ENCODE measurements around the gene MGST1.
"Not testable (repeated sequence)": the region's sequence is repeated elsewhere in the genome, so short reads cannot be mapped to it uniquely, and the experiment has no call there.

Gene MGST1

DNA sequence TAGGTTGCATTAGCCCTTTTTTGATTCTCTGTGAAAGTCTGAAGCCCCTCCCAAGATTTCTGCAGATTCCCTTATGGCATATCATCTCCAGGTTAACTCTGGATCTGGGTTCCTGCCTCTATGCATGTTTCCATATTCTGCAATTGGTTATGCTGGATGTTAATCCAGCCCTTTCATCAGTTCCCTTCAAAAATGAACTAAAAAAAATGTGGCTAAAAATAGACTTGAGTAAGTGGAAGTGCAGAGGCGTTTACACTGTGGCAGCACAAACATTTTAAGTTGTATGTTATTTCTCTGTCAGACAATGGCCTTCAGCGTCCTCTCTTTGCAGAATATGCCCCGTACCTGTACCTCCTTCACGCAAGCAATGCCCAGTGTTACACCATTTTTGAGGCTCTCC is 11.4 kb downstream of the MGST1 start:
- no peak for DNase-seq

DNA sequence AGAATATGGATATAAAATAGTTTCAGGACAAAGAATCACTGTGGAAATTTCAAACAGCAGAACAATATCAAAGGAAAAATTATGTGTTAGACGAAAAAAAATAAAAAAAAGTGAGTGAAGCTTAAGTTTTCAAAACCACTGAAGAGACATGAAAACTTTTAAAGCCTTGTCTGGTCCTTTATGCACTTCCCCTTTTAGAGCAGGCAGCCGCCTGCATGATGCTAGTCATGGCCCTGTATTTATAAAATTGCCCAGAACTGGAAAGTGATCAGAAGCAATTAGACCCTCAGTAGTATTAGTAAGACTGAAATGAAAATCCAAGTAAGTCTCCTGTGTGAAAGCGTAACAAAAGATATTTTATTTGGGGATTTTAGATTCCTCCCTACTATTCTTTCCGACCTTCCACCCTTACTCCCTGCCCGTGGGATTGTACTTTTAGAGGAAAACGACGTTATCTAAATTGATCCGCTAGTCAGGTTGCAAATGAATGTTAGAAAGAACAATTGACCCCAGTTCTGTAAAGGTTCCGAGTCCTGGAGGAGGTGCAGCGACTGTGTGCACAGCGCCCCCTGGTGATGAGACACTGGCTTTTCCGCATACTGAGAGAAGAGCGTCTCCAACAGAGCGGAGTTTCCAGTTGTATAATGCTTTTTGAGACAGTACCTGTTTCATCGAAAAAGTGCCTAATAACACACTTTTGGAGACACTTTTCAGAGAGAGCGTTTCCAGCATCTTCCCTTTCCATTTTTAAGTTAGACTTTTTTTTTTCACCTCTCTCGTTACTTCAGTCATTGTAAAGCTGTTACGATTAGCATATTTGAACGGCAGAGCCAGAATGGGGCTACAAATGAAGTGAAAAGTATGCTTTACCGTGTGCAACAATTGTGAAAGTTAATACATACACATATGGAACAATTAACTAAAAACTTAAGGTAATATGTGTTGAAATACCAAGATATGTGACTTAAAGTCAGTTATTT is 12.4 kb downstream of the MGST1 start:
- peak; percentile 70 for DNase-seq

DNA sequence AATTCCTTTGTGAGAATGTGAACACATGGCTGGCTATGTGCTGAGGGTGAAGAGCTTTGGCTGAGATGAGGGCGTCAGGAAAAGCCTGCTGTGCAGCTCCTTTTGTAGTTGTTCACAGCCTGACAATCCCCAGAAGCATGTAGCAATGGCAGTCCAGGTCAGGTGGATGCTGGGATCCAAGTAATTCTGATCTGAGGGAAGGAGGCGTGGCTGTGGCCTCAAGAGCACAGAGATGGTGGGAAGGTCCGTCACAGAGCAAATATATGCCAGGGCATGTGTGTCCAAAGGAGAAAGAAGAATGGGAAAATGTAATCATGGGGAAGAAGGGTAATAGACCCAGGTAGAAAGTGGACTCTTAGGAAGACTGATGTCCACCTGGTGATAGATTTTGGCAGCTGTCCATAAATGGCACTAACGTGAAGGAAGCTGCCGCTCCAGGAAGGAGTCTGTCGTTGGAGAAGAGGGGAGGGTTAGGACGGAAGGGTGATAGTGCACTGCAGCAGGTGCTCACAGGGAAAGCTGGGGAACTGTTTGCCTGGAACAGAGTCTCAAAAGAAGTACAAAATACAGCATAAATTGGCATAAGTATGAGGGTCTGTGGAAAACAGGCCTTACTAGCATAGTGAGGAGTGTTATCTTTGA is 13.8 kb downstream of the MGST1 start:
- no peak for DNase-seq

DNA sequence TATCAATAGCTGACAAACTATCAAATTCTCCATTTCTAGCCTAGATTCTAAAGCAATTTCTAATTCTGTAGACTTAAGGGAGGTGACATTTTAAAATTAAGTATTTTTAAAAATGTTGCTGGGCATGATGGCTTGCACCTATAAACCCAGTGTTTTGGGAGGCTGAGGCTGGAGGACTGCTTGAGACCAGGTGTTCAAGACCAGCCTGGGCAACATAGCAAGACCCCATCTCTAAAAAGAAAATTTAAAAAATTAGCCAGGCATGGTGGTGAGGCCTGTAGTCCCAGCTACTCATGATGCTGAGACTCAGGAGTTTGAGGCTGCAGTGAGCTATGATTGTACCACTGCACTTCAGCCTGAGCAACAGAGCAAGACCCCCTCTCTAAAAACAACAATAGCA is 15.1 kb downstream of the MGST1 start:
- DNase-seq: no peak

DNA sequence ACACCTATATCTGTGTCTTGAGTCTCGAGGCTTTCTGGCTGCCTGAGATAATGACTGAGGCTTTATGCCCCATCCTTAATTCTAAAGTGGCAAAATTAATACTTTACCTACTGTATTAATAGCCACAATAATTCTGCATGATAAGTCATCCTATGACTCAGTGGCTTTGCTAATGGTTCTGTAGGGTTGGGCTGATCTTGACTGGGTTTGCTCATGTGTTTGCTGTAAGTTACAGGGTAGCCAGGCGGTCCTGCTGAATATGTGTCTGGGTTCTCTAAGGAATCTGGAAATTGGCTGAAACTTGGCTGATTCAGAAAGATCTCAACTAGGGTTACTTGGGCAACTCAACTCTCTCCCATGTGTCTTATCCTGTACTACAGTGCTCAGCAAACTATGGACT is 21.7 kb downstream of the MGST1 start:
- no peak for DNase-seq

DNA sequence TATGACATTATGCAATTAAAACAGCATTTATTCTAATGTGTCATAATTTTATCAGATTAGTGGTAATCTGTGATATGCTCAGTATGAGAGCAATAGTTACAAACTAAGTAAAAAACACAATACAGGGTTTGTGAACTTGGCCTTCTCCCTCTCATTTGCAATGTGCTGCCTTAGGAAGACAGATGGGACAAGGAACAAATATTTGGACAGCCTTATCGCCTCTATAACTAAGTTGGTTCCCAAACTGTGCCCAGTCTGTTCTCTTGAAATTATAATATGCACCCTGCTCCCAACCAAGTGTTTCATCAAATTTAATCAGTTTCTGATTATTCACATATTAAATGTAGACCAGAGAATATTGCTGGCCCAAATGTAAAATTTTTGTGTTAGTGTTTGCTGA is 22.7 kb downstream of the MGST1 start:
- DNase-seq: no peak

DNA sequence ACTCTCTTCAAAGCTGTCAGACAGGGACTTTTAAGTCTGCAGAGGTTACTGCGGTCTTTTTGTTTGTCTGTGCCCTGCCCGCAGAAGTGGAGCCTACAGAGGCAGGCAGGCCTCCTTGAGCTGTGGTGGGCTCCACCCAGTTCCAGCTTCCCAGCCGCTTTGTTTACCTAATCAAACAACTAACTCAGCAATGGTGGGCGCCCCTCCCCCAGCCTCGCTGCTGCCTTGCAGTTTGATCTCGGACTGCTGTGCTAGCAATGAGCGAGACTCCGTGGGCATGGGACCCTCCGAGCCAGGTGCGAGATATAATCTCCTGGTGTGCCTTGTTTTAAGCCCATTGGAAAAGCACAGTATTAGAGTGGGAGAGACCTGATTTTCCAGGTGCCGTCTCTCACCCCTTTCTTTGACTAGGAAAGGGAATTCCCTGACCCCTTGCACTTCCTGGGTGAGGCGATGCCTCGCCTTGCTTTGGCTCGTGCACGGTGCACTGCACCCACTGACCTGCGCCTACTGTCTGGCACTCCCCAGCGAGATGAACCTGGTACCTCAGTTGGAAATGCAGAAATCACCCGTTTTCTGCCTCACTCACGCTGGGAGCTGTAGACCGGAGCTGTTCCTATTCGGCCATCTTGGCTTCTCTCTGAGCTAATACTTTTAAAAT is 35.3 kb downstream of the MGST1 start:
- DNase-seq: not testable (repeated sequence)

DNA sequence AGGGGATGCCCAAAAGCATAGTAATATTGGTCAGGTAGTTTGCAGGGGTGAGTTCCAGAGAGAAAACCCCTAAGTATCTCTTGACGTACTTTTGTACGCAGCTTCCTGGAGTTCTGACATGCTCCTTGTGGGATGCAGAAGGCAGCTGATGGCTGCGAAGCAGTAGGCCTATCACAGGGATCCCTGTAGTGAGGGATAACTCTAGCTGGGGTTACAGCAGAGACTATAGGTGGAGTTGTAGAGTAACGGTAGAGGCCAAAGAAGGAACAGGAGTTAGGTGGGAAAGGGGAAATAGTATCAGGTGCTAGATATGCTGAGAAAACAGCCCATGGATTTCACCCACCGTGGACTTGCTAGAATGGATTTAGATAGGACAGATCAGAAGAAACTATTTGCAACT is 37.3 kb downstream of the MGST1 start:
- no peak for DNase-seq

DNA sequence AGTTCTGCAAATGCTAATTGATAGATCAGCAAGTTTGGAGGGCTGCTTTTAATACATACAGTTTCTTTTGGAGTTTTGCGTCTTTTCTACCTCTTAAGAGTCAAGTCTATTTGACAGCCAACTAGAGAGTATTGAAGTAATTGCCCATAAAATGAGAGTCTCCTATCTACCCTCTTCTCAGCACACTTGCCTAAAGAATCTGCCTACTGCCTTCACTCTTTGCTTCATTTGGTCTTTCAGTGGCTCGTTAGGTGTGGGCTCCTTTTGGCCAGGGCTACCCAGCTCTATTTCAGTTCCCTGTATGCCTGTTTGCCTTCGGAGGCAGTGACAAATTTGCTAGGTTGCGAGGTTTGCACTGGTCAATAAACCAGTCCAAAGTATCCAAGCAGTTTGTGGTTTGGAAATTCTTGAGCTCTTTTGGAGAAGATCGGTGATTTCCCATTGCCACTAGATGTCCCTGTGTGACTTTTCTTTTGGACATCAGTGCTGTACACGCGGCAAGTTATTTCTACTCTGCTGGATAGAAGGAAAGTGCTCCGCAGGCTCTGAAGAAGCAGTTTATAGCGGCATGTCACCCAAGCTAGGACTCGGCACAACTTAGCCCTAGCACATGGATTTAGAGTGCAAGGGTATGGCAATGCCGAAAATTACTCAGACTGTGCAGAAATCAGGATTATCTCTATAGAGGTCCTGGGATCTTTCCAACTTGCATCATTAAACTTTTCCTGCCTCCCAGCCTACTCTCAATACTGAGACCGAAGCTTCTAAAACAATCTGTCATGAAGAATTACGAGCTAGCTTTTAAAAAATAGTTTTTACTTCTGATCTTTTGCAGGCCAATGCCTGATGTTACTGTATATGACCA is 38.6 kb downstream of the MGST1 start:
- no peak for DNase-seq

DNA sequence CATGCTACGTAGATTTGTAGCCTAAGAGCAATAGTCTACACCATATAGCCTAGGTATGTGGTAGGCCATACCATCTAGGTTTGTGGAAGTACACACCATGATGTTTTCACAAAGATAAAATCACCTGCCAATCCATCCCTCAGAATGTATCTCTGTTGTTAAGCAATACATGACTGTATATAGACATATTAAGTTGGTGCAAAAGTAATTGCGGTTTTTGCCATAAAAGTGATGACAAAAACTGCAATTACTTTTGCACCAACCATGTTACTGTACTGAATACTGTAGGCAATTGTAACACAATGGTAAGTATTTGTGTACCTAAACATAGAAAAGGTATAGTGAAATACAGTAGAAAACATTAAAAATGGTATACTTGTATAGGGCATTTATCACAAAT is 40.5 kb downstream of the MGST1 start:
- DNase-seq: no peak

DNA sequence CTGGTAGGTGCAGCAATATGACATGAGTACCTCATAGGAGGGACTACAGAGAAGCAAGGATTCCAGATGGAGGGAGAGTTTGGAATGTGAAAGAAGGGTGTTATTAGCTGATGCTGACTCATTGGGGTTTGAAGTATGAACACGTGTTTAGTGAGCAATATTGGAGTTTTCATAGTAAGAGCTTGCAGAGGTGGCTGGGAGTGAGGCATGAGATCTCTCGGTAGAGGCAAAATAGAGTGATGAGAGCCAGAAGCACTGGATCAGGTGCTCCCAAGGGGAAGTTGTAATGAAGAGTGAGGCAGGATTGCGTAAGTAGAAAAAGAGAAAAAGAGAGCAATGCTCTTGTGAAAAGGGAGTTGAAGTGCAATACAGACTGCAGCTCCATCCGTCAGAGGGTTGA is 42.1 kb downstream of the MGST1 start:
- DNase-seq: no peak

DNA sequence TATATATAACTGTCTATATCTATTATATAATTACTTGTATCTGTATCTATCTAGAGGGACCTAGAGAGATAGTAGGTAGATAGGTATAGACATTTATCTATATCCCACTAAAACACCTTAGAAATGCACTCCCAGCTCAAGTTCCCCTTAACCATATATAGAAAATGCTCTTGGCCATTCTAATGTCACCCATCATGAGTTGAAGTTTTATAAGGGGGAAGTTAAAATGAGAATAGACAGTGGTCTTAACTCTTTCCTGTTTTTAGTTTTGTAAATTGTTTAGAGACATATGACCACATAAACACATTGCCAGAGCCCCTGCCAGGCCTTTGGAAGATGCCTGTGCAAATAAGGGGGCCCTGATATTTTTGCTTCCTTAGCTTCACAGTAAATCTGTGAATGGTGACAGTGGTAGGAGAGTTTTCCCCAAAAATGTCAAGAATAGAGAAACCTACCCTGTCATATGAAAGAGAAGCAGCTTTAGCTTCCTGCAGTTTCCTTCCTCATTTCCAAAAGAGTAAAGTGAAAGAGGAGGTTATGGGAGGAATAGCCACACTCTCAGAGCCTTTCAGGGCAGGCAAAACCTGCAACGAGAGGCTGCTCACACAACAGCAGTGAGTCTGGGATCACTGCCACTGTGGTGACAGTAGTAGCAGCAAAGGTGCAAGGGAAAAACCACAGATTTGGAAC is 45.5 kb downstream of the MGST1 start:
- DNase-seq: no peak

DNA sequence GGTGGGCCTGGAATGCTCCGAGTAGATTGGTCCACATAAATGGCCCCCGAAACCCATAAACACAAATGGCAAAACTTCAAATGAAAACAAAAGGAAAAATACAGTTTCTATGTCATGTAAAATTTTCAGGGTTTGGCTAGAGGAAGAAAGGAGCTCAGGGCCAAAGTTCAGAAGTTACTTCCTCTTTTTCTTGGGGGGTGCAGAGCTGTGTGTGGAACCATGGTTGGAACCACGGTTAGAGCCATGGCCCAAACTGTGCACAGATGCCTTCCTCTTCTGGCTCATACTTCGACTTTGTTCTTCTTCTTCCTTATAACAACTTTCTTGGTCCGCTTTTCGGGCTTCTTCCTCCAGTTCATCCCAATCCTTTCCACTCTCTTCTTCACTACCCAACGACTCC is 51.7 kb downstream of the MGST1 start:
- no peak for DNase-seq

DNA sequence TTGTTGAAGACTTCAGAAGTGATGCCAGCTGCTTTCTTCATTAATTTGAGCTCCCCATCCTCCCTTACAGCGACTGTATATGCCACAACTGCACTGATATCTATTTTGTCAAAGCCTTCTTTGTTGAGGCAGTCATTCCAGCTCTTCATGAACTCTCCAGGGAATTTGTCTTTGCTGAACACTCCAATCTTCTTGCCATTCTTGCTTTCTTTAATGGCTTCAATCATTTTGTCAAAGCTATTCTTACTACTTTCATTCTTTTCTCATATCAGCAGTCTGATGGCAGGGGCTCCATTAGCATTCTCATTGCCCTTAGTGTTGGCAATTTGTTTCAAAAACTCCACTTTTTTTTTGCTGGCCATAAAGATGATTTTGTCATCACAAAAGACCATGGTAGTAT is 54.4 kb downstream of the MGST1 start:
- DNase-seq: not testable (repeated sequence)

DNA sequence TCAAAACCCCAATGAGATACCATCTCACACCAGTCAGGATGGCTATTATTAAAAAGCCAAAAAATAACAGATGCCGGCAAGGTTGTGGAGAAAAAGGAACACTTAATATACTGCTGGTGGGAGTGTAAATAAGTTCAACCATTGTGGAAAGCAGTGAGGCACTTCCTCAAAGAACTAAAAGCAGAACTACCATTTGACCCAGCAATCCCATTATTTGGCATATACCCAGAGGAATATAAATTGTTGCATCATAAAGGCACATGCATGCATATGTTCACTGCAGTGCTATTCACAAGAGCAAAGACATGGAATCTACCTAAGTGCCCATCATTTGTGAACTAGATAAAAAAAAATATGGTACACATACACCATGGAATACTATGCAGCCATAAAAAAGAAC is 59.9 kb downstream of the MGST1 start:
- no peak for DNase-seq

Data from hematopoietic multipotent progenitor cell treated with erythropoietin and hydrocortisone succinate and interleukin-3 and kit ligand, for 8 days (in vitro differentiated cells).